PC-3 (cell line): ENCODE results near the gene HKDC1.
"Not testable (repeated sequence)": the region's sequence is repeated elsewhere in the genome, so short reads cannot be mapped to it uniquely, and the experiment has no call there.

Source experiments
- EZH2 ChIP-seq: fragments of 300-600 bp; sonication (generic); IDR thresholded peaks from one replicate; pipeline ENCODE4 v1.6.1; 2017; ENCODE audit warnings: antibody characterized with exemption, mild to moderate bottlenecking, low read length; ENCODE audit not compliant: unreplicated experiment
- EZH2phosphoT487 ChIP-seq: fragments of 300-600 bp; sonication (generic); IDR thresholded peaks from 2 replicates; pipeline ENCODE4 v1.6.1; 2018; ENCODE audit warnings: mild to moderate bottlenecking, antibody characterized with exemption, low read length, borderline replicate concordance
- TF ChIP-seq, protein P1 (sequence below): fragments of 300-600 bp; sonication (generic); conservative IDR thresholded peaks from 2 replicates; pipeline ENCODE4 v1.5.1; 2017; ENCODE audit warnings: antibody characterized with exemption, low read depth, mild to moderate bottlenecking, low read length

DNA sequence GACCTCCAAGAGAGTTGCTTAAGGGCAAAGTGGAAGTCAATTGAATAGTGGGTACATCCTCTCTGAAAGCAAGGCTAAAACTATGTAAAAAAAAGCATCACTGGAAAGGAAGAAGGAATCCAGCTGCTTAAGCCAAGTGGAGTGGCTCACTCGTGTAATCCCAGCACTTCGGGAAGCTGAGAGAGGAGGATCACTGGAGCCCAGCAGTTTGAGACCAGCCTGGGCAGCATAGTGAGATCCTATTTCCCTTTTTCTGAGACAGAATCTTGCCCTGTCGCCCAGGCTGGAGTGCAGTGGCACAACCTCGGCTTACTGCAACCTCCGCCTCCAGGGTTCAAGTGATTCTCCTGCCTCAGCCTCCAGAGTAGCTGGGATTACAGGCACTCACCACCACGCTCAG, 64.3 kb downstream of the HKDC1 start:
- TF ChIP-seq, protein P1, sequence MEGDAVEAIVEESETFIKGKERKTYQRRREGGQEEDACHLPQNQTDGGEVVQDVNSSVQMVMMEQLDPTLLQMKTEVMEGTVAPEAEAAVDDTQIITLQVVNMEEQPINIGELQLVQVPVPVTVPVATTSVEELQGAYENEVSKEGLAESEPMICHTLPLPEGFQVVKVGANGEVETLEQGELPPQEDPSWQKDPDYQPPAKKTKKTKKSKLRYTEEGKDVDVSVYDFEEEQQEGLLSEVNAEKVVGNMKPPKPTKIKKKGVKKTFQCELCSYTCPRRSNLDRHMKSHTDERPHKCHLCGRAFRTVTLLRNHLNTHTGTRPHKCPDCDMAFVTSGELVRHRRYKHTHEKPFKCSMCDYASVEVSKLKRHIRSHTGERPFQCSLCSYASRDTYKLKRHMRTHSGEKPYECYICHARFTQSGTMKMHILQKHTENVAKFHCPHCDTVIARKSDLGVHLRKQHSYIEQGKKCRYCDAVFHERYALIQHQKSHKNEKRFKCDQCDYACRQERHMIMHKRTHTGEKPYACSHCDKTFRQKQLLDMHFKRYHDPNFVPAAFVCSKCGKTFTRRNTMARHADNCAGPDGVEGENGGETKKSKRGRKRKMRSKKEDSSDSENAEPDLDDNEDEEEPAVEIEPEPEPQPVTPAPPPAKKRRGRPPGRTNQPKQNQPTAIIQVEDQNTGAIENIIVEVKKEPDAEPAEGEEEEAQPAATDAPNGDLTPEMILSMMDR, result not testable (repeated sequence)
- not testable (repeated sequence) for TF ChIP-seq EZH2, EZH2phosphoT487
